ENCODE results near the gene DDX54.

GRCh38 chr12:113127791-113128199 is 57.5 kb downstream of the DDX54 start:
- TF ChIP-seq CTCF (IDR thresholded peaks at IDR 0.05): no peak
- no peak for TF ChIP-seq POLR2A (IDR thresholded peaks at IDR 0.05)

All from body of pancreas (tissue), 4 donors.